AG04450 (cell line): Measurements from ENCODE around the gene PLEKHB1. TPM values are rescaled to one million over a fixed set of nuclear protein-coding genes. Genes with fewer than 3 reads are reported as not detected.

ENCODE experiments used
- CTCF ChIA-PET: fragments of 300-600, 350-600 bp; formaldehyde crosslinking; extraction: SDS; loops from one replicate; lab custom pipeline; 2022; ENCODE audit warnings: antibody characterized with exemption, inconsistent platforms; lab: Charles Lee
- POLR2A ChIA-PET: fragments of 350-600 bp; formaldehyde crosslinking; extraction: SDS; loops from one replicate; lab custom pipeline; 2021; ENCODE audit warnings: antibody characterized with exemption, inconsistent platforms; lab: Yijun Ruan, JAX
- DNase-seq: peaks from one replicate; pipeline ENCODE4 v3.0.0-alpha.2; 2011; ENCODE audit warnings: low read depth, low spot score
- H3K27ac ChIP-seq: one replicate; pipeline ENCODE4 v1.5.1; 2012; ENCODE audit warnings: low read depth, low read length, control low read depth
- H3K27me3 ChIP-seq: one replicate; pipeline ENCODE4 v1.6.0; 2012; ENCODE audit warnings: low read length; ENCODE audit not compliant: control insufficient read depth, insufficient read depth
- H3K4me3 ChIP-seq: 2 replicates; pipeline ENCODE4 v1.5.1; 2011; ENCODE audit warnings: mild to moderate bottlenecking, low read depth, low read length, control low read depth
- H3K9me3 ChIP-seq: 2 replicates; pipeline ENCODE4 v1.5.1; 2012; ENCODE audit warnings: low read length; ENCODE audit not compliant: control insufficient read depth, insufficient read depth
- CTCF ChIP-seq: IDR thresholded peaks from 2 replicates; pipeline ENCODE4 v1.5.1; 2011; ENCODE audit warnings: low read depth, low read length, control low read depth, inconsistent platforms
- polyA plus RNA-seq: library from polyadenylated mRNA; depleted of rRNA; stranded (reverse); fragments of >200 nt; gene quantifications from 2 replicates; pipeline ENCODE4 v1.2.3, GENCODE V29; 2011

Gene PLEKHB1
- polyA plus RNA-seq, 1 experiment, result 0.61 TPM

GRCh38 chr11:73650400-73650799 is 4.0 kb downstream of the PLEKHB1 start:
- Histone ChIP-seq H3K9me3 (no peaks in the 10 kb centered on the region), H3K4me3 (no peak overlapping the region), H3K27me3 (peaks cover 16% of the 10 kb centered on the region), H3K27ac (no peak overlapping the region)
- DNase-seq, result no peak
- CTCF ChIA-PET, result interaction anchor here (1.9 kb wide), 1 partner anchor 24 kb away, joined by 9 read pairs; no protein-coding TSS in a partner anchor
- no peak for TF ChIP-seq CTCF
- POLR2A ChIA-PET, result no interaction called here

- Histone ChIP-seq H3K9me3 (no peaks in the 10 kb centered on the region), H3K27ac (no peak overlapping the region), H3K27me3 (peaks cover 11% of the 10 kb centered on the region), H3K4me3 (no peak overlapping the region)
- no peak for DNase-seq
- CTCF ChIA-PET, result interaction anchor here (0.9 to 1.9 kb wide), 2 partner anchors 25 to 300 kb away, joined by 4 to 9 read pairs; no protein-coding TSS in a partner anchor
- TF ChIP-seq CTCF, result no peak
- POLR2A ChIA-PET, result no interaction called here
These were observed 4.9 kb downstream of the PLEKHB1 start for GRCh38 chr11:73651252-73651651.

GRCh38 chr11:73651661-73652045 is 5.3 kb downstream of the PLEKHB1 start:
- TF ChIP-seq CTCF, result no peak
- ChIA-PET CTCF (interaction anchor here (0.9 to 1.9 kb wide), 2 partner anchors 26 to 301 kb away, joined by 4 to 9 read pairs; no protein-coding TSS in a partner anchor), POLR2A (no interaction called here)
- Histone ChIP-seq H3K27ac (no peak overlapping the region), H3K9me3 (no peaks in the 10 kb centered on the region), H3K27me3 (peaks cover 11% of the 10 kb centered on the region), H3K4me3 (no peak overlapping the region)
- DNase-seq, result no peak

- ChIA-PET POLR2A (no interaction called here), CTCF (no interaction called here)
- Histone ChIP-seq H3K9me3 (no peaks in the 10 kb centered on the region), H3K4me3 (no peak overlapping the region), H3K27me3 (peaks cover 11% of the 10 kb centered on the region), H3K27ac (no peak overlapping the region)
- no peak for DNase-seq
- no peak for TF ChIP-seq CTCF
These were observed 5.8 kb downstream of the PLEKHB1 start for GRCh38 chr11:73652046-73652730.

- H3K27me3 ChIP-seq, result peaks cover 7% of the 10 kb centered on the region
- TF ChIP-seq CTCF, result no peak
- no peak overlapping the region for H3K4me3 ChIP-seq
- DNase-seq, result no peak
- ChIA-PET CTCF (no interaction called here), POLR2A (no interaction called here)
- no peaks in the 10 kb centered on the region for H3K9me3 ChIP-seq
- H3K27ac ChIP-seq, result no peak overlapping the region
These were observed 6.6 kb downstream of the PLEKHB1 start for GRCh38 chr11:73652856-73653559.
